ENCODE measurements around the gene KL. TPM values are rescaled to one million over a fixed set of nuclear protein-coding genes. Genes with fewer than 3 reads are reported as not detected.

KL gene
- total and polyA plus RNA-seq, 2 experiments from 2014 or later, result 0.03 TPM; not detected in 1

DNA sequence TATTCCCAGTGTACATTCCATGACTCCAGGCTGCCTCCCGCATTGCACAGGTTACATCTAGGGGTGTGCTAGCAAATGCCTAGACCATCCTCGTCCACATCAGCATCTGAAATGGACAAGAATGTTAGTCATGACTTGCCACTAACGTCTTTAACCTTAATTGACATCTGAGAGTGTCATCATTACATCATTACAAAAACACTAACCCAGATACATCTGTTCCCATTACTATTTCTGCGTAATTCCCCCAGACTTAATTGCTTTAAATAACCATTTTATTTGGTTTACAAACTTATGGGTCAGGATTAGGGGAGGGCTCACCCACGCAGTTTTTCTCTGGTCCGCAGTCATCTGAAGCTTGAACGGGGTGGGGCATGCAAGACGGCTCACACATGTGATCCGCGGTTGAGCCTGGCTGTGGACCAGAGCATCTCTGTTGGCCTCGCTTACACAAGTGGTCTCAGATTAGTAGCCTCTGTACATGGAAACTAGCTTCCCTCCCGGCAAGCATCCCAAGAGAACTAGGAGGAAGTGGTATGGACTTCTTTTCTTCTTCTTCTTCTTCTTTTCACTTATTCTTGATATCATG is 15.9 kb downstream of the KL start:
- no peak overlapping the region for H3K4me2 ChIP-seq
- Mint-ChIP-seq H3K4me3 (no peak overlapping the region), H3K36me3 (ENCODE audit: low read depth) (no peaks in the 10 kb centered on the region), H3K27ac (no peak overlapping the region), H3K4me1 (peaks cover 8% of the 10 kb centered on the region), H3K9me3 (no peaks in the 10 kb centered on the region), H3K27me3 (ENCODE audit: insufficient read depth, low read depth, poor library complexity) (no peaks in the 10 kb centered on the region)
- no peak overlapping the region for H3K27ac ChIP-seq (ENCODE audit: low read depth)
- H2AFZ ChIP-seq, result no peak overlapping the region
- ATAC-seq (no peak), DNase-seq (ENCODE audit: low spot score) (no peak)
- no peak overlapping the region for H3K4me3 ChIP-seq
- peaks cover 5% of the 10 kb centered on the region; the same call in 1 of the 2 replicates for H3K9me2 ChIP-seq (ENCODE audit: insufficient read depth)
- H3K4me1 ChIP-seq (ENCODE audit: insufficient read depth), result peaks cover 4% of the 10 kb centered on the region; the same call in 1 of the 2 replicates
- H3K27me3 ChIP-seq (ENCODE audit: insufficient read depth), result no peaks in the 10 kb centered on the region
- H3K36me3 ChIP-seq (ENCODE audit: insufficient read depth), result no peaks in the 10 kb centered on the region
- no peaks in the 10 kb centered on the region for H3K79me2 ChIP-seq (replicated peaks; ENCODE audit: insufficient read depth)
- no peaks in the 10 kb centered on the region for H3F3A ChIP-seq (replicated peaks; ENCODE audit: low read depth)
- no peaks in the 10 kb centered on the region for H4K20me1 ChIP-seq (replicated peaks; ENCODE audit: insufficient read depth)
- TF ChIP-seq ZNF331 (CRISPR knock-in tag; IDR thresholded peaks at IDR 0.05; ENCODE audit: low read depth) (no peak), POLR2AphosphoS5 (IDR thresholded peaks at IDR 0.05; ENCODE audit: low read depth) (no peak), JUNB (IDR thresholded peaks at IDR 0.05; ENCODE audit: unreplicated experiment) (no peak), STAT1 (IDR thresholded peaks at IDR 0.05; ENCODE audit: unreplicated experiment) (no peak), EZH2 (IDR thresholded peaks at IDR 0.05; ENCODE audit: low read depth, unreplicated experiment) (no peak), CREB1 (CRISPR knock-in tag; IDR thresholded peaks at IDR 0.05; ENCODE audit: low read depth) (no peak)
- TF ChIP-seq, protein P1, sequence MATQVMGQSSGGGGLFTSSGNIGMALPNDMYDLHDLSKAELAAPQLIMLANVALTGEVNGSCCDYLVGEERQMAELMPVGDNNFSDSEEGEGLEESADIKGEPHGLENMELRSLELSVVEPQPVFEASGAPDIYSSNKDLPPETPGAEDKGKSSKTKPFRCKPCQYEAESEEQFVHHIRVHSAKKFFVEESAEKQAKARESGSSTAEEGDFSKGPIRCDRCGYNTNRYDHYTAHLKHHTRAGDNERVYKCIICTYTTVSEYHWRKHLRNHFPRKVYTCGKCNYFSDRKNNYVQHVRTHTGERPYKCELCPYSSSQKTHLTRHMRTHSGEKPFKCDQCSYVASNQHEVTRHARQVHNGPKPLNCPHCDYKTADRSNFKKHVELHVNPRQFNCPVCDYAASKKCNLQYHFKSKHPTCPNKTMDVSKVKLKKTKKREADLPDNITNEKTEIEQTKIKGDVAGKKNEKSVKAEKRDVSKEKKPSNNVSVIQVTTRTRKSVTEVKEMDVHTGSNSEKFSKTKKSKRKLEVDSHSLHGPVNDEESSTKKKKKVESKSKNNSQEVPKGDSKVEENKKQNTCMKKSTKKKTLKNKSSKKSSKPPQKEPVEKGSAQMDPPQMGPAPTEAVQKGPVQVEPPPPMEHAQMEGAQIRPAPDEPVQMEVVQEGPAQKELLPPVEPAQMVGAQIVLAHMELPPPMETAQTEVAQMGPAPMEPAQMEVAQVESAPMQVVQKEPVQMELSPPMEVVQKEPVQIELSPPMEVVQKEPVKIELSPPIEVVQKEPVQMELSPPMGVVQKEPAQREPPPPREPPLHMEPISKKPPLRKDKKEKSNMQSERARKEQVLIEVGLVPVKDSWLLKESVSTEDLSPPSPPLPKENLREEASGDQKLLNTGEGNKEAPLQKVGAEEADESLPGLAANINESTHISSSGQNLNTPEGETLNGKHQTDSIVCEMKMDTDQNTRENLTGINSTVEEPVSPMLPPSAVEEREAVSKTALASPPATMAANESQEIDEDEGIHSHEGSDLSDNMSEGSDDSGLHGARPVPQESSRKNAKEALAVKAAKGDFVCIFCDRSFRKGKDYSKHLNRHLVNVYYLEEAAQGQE (IDR thresholded peaks at IDR 0.05; ENCODE audit: unreplicated experiment), result no peak

DNA sequence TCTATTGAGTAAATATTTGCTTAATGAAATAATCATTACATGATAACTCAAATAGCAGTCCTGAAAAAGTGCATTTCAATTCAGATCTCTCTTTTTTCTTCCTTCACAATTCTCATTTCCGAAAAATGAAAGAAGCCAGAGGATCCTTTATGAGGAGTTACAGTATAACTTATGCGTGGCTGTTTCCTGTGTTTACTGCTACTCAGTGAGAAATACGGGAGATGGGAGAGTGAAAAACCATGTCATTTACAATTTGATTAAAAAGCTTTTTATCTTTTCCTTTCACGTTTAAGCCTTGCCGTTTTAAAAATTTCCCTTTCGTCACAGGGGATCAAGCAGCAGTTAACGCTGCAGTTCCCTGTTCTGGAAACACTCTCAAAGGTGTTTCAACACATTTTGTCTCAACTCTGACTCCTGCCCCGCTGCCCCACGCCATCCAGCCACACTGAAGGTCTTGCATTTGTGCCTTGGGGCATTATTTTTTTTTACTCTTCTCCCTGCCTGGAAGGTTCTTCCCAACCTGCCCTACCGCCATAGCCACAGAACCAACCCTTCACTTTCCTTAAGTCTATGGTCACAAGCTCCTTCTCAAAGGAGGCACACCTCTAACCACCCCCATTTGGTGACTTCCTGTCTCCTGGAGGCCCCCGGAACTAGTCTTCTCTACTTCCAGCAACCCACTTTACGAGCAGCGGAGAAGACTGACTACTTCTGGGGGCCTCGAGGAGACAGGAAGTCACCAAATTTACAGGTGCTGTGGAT is 17.0 kb downstream of the KL start:
- no peaks in the 10 kb centered on the region for H3F3A ChIP-seq (replicated peaks; ENCODE audit: low read depth)
- DNase-seq (ENCODE audit: low spot score) (peak; percentile 4), ATAC-seq (no peak)
- H3K4me3 ChIP-seq, result no peak overlapping the region
- peaks cover 4% of the 10 kb centered on the region; the same call in 1 of the 2 replicates for H3K4me1 ChIP-seq (ENCODE audit: insufficient read depth)
- H4K20me1 ChIP-seq (replicated peaks; ENCODE audit: insufficient read depth), result no peaks in the 10 kb centered on the region
- H3K36me3 Mint-ChIP-seq (ENCODE audit: low read depth), result no peaks in the 10 kb centered on the region
- H3K4me1 Mint-ChIP-seq, result peaks cover 8% of the 10 kb centered on the region
- H3K4me3 Mint-ChIP-seq, result no peak overlapping the region
- H3K9me3 Mint-ChIP-seq, result no peaks in the 10 kb centered on the region
- H3K27me3 ChIP-seq (ENCODE audit: insufficient read depth), result no peaks in the 10 kb centered on the region
- H2AFZ ChIP-seq, result peak overlapping the region; percentile 57
- 0 out of 2 replicates have a peak overlapping the region, but pooled peaks have one; percentile 38 for H3K27ac Mint-ChIP-seq
- H3K27me3 Mint-ChIP-seq (ENCODE audit: insufficient read depth, low read depth, poor library complexity), result no peaks in the 10 kb centered on the region
- no peak overlapping the region for H3K4me2 ChIP-seq
- H3K9me2 ChIP-seq (ENCODE audit: insufficient read depth), result no peaks in the 10 kb centered on the region
- no peaks in the 10 kb centered on the region for H3K36me3 ChIP-seq (ENCODE audit: insufficient read depth)
- no peak overlapping the region; the same call in 1 of the 2 replicates for H3K27ac ChIP-seq (ENCODE audit: low read depth)
- H3K79me2 ChIP-seq (replicated peaks; ENCODE audit: insufficient read depth), result no peaks in the 10 kb centered on the region
- TF ChIP-seq, protein P2, sequence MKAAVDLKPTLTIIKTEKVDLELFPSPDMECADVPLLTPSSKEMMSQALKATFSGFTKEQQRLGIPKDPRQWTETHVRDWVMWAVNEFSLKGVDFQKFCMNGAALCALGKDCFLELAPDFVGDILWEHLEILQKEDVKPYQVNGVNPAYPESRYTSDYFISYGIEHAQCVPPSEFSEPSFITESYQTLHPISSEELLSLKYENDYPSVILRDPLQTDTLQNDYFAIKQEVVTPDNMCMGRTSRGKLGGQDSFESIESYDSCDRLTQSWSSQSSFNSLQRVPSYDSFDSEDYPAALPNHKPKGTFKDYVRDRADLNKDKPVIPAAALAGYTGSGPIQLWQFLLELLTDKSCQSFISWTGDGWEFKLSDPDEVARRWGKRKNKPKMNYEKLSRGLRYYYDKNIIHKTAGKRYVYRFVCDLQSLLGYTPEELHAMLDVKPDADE (IDR thresholded peaks at IDR 0.05), result no peak
- no peak for TF ChIP-seq CREB1 (CRISPR knock-in tag; IDR thresholded peaks at IDR 0.05; ENCODE audit: low read depth)
- TF ChIP-seq, protein P3, sequence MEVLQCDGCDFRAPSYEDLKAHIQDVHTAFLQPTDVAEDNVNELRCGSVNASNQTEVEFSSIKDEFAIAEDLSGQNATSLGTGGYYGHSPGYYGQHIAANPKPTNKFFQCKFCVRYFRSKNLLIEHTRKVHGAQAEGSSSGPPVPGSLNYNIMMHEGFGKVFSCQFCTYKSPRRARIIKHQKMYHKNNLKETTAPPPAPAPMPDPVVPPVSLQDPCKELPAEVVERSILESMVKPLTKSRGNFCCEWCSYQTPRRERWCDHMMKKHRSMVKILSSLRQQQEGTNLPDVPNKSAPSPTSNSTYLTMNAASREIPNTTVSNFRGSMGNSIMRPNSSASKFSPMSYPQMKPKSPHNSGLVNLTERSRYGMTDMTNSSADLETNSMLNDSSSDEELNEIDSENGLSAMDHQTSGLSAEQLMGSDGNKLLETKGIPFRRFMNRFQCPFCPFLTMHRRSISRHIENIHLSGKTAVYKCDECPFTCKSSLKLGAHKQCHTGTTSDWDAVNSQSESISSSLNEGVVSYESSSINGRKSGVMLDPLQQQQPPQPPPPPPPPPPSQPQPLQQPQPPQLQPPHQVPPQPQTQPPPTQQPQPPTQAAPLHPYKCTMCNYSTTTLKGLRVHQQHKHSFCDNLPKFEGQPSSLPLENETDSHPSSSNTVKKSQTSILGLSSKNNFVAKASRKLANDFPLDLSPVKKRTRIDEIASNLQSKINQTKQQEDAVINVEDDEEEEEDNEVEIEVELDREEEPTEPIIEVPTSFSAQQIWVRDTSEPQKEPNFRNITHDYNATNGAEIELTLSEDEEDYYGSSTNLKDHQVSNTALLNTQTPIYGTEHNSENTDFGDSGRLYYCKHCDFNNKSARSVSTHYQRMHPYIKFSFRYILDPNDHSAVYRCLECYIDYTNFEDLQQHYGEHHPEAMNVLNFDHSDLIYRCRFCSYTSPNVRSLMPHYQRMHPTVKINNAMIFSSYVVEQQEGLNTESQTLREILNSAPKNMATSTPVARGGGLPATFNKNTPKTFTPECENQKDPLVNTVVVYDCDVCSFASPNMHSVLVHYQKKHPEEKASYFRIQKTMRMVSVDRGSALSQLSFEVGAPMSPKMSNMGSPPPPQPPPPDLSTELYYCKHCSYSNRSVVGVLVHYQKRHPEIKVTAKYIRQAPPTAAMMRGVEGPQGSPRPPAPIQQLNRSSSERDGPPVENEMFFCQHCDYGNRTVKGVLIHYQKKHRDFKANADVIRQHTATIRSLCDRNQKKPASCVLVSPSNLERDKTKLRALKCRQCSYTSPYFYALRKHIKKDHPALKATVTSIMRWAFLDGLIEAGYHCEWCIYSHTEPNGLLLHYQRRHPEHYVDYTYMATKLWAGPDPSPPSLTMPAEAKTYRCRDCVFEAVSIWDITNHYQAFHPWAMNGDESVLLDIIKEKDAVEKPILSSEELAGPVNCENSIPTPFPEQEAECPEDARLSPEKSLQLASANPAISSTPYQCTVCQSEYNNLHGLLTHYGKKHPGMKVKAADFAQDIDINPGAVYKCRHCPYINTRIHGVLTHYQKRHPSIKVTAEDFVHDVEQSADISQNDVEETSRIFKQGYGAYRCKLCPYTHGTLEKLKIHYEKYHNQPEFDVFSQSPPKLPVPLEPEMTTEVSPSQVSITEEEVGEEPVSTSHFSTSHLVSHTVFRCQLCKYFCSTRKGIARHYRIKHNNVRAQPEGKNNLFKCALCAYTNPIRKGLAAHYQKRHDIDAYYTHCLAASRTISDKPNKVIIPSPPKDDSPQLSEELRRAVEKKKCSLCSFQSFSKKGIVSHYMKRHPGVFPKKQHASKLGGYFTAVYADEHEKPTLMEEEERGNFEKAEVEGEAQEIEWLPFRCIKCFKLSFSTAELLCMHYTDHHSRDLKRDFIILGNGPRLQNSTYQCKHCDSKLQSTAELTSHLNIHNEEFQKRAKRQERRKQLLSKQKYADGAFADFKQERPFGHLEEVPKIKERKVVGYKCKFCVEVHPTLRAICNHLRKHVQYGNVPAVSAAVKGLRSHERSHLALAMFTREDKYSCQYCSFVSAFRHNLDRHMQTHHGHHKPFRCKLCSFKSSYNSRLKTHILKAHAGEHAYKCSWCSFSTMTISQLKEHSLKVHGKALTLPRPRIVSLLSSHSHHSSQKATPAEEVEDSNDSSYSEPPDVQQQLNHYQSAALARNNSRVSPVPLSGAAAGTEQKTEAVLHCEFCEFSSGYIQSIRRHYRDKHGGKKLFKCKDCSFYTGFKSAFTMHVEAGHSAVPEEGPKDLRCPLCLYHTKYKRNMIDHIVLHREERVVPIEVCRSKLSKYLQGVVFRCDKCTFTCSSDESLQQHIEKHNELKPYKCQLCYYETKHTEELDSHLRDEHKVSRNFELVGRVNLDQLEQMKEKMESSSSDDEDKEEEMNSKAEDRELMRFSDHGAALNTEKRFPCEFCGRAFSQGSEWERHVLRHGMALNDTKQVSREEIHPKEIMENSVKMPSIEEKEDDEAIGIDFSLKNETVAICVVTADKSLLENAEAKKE (CRISPR knock-in tag; IDR thresholded peaks at IDR 0.05), result no peak
- no peak for TF ChIP-seq EZH2 (IDR thresholded peaks at IDR 0.05; ENCODE audit: low read depth, unreplicated experiment)
